NOMO-1 treated with DMSO at 0.1 percent for 48 hours (cell line): Measurements from ENCODE around the gene ZNF26.
"Not testable (repeated sequence)": the region's sequence is repeated elsewhere in the genome, so short reads cannot be mapped to it uniquely, and the experiment has no call there.

Source experiments
- DNase-seq: peaks from one replicate; lab custom pipeline; 2025; ENCODE audit not compliant: unreplicated experiment; lab: John Stamatoyannopoulos, UW

ZNF26 gene

GRCh38 chr12:132986001-132986884, at the start of gene ZNF26:
Gene ZNF26, plus strand, starts transcription at chr12:132986367. Its CDS starts 474 bp downstream, at chr12:132986841.
- peak; percentile 84 for DNase-seq

GRCh38 chr12:132936921-132937320, 49.2 kb upstream of the ZNF26 start:
- DNase-seq = not testable (repeated sequence)

- no peak for DNase-seq
These were observed 48.7 kb upstream of the ZNF26 start for GRCh38 chr12:132937476-132937875.

DNA sequence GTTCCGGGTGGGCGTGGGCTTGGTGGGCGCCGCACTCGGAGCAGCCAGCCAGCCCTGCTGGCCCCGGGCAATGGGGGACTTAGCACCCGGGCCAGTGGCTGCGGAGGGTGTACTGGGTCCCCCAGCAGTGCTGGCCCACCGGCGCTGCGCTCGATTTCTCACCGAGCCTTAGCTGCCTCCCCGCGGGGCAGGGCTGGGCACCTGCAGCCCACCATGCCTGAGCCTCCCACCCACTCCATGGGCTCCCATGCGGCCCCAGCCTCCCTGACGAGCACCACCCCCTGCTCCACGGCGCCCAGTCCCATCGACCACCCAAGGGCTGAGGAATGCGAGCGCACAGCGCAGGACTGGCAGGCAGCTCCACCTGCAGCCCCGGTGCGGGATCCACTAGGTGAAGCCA, 47.4 kb upstream of the ZNF26 start:
- DNase-seq = not testable (repeated sequence)

DNA sequence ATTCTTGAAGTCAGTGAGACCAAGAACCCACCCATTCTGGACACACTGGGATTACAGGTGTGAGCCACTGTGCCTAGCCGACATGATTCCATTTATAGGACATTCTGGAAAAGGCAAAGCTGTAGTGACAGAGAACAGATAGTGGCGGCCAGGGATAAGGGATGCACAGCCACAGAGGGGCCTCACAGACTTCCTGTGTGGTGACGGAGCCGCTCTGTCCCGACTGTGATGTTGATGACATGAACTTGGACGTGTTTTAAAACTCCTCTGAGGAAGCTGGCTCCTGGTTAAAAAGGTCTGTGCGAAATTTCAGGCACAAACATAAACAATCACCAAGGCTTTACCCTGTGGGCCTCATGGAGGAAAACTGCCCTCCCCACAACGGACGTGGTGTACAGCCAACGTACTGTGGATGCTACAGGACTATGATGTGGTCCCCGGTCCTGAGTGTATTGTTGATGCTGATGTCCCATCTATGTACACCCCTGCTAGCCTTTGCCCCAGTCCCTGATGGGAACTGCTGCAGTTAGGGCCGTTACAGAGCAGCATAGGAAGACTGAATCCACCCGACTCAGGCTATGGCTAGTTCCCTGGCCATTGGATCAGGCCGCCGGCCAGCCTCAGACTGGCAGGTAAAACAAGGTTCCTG, 46.0 kb upstream of the ZNF26 start:
- DNase-seq = no peak

DNA sequence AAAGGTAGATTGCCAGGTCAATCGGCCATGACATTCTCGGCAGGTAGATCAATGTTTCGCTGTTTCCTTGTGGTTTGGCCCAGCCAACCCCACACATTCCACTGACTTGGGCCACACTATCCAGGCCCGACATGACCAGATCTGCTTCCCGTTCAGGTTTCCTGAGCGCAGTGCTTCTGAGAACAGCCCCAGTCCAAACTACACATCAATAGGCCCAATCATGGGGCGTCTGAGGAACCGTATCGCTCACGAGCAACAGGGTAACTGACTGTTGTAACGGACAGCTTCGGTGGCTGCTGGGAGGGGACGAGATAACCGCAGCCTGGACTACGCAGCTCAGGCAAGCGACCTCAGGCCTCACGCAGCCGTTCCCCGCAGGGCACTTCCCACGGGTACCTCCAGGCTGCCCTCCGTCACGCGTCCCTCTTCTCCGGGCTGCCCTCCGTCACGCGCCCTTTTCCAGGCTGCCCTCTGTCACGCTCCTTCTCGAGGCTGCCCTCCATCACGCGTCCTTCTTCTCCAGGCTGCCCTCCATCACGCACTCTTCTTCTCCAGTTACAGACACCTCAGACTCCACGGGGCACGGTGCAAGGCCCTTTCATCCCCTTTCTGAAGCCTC, 44.7 kb upstream of the ZNF26 start:
- DNase-seq = no peak

DNA sequence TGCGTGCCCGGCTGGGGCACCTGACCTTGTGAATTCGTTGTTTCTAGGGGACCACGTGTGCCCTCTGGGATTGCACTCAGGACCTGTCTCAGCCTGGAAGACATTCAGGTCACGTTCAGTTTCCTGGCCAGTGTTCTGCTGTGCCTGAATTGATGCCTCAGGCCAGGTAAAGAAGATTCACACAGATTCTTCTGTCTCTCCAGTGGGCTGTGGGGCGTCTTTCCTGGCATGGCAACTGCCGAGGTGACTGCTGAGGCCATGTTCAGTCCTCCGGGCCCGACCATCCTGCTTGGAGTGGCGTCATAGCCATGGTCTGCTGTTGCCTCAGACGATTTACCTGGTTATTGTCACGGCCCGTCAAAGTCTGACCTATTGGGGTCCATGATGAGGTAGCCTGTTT, 43.6 kb upstream of the ZNF26 start:
- no peak for DNase-seq

GRCh38 chr12:132945806-132946205, 40.4 kb upstream of the ZNF26 start:
- DNase-seq = no peak

DNA sequence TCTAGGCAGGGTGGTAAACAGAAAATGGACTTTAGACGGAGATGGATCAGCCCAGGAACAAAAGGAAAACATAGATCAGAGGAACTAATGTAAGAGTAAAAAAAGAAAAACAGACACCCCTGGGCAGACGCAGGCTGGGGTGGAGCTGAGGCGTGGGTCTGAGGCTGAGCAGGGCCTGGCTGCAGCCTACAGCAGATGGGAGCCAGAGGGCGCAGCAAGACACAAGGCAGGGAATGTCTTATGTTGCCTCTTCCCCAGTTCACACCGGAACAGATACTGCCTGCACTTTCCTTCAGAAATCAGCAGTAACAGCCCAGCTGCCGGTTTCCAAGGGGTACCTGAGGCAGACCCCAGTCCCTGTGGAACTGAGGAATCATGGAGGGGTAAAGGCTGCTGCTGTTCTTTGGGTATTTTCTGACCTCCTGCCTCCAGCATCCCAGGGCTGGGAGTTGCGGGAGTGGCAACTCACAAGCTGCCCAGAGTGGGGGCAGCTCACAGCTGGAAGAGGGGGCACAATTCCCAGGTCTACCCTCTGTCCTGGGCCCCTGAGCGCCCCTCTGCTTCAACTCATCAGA, 39.8 kb upstream of the ZNF26 start:
- no peak for DNase-seq

- DNase-seq = no peak
These were observed 37.8 kb upstream of the ZNF26 start for GRCh38 chr12:132948146-132949066.

GRCh38 chr12:132949936-132950837, 36.0 kb upstream of the ZNF26 start:
- DNase-seq = no peak

DNA sequence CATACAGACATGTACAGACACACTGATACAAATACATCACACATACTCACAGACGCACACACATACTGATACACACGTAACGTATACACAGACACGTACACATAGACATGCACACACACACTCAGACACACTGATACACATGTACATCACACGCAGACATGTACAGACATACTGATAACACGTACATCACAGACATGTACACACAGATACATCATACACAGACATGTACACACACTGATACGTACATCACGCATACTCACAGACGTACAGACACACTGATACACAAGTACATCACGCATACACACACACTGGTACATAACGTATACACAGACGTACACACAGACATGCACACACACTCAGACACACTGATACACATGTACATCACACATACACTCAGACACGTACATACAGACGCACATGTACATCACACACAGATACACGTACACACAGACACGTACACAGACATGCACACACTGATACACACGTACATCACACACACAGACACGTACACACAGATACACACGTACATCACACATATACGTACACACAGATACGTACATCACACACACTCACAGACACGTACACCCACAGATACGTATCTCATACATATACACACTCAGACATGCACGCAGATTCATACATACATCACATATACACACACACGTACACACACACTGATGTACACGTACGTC, 35.2 kb upstream of the ZNF26 start:
- no peak for DNase-seq

GRCh38 chr12:132951649-132952048, 34.5 kb upstream of the ZNF26 start:
- no peak for DNase-seq

DNA sequence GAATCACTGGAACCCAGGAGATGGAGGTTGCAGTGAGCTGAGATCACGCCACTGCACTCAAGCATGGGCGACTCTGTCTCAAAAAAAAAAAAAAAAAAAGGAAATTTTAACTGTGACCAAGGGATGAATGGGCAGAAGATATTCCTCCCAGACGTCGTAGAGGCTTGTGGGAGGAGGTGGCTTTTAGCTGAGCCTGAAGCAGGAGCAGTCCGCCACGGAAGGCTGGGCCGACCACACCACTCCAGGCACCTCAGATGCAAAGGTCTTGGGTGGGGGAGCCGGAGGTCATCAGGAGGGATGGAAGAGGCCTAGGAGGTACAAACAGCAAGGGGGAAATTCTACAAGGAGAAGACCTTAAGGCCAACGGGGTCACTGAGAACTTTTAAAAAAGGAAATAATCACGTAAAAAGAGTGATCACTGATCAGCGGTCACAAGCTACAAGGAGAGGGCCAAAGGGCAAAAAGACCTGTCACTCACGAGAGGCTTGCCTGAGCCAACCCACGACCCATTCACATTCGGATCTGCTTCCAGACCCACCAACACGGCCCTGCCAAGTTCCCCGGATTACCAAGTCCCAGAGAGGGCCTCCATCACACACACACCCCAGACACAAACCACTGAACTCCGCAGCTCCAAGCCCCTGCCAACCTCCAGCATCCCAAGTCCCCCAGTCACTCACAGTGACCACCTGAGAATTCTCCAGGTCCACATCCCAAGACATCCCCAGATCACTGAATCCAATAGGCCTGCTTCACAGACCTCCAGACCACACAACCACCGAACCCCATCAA, 33.6 kb upstream of the ZNF26 start:
- no peak for DNase-seq

DNA sequence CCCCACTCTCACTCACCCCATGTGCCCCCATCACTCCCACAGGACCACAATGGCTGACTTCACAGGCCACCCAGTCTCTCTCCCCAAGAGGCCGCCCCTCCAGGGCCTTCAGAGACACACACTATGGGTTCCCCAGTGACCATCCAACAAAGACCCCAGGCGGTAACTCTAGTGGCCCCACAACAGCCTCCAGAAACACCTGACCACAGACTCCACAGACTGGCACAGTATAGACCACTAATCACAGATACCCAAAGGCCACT, 33.1 kb upstream of the ZNF26 start:
- DNase-seq = no peak

- no peak for DNase-seq
These were observed 32.4 kb upstream of the ZNF26 start for GRCh38 chr12:132953771-132954170.

DNA sequence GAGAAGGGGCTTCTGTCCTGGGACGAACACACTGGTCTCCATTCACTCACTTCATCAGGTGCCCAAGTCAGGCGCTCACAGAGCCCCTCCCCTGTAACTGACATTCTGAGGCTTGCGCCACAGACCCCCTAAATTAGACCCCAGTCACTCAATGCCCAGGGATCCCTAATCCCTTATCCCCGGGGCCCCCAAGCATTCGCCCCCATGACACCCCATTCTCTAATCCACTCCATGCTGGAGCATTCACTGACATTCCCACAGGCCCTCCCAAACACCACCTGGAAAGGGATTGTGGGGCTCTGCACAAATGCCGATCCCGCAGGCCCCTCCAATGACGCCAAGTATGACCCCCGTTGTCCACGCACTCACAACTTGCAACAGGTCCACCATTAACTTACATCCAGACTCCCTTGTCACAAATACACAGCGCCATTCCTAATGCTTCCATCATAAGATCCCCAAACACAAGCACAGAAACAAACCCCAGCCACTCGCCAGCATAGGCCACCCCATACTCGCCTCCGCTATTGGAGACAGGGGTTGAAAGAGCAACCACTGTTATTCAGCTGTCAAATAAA, 31.6 kb upstream of the ZNF26 start:
- DNase-seq = no peak
